HepG2 (cell line): ENCODE data around the gene DOCK4. TPM values are rescaled to one million over a fixed set of nuclear protein-coding genes. Genes with fewer than 3 reads are reported as not detected.

Experiments
- ATAC-seq: fragments of 200-7000 bp; cut with Tn5 transposase; 3 replicates; pipeline ENCODE4 v1.9.1; 2020; ENCODE audit warnings: mild to moderate bottlenecking, moderate library complexity
- BruUV-seq: library from RNA; stranded (reverse); fragments of 400-500 nt; replicated peaks from 2 replicates; lab custom pipeline; 2021; lab: Mats Ljungman, UMichigan
- CTCF ChIA-PET: fragments of 300-600 bp; formaldehyde crosslinking; extraction: SDS; loops from one replicate; lab custom pipeline; 2021; ENCODE audit warnings: low total read pairs, inconsistent platforms, low intra/inter-chr PET ratio; lab: Yijun Ruan, JAX
- POLR2A ChIA-PET: fragments of 350-600 bp; sonication (Branson Sonifier 250); formaldehyde crosslinking; loops from one replicate; lab custom pipeline; 2020; ENCODE audit warnings: antibody characterized with exemption, inconsistent platforms; lab: Yijun Ruan, JAX
- DNase-seq: peaks from one replicate; pipeline ENCODE4 v3.0.0-alpha.2; 2015; ENCODE audit warnings: low spot score
- FAIRE-seq: peaks from 3 replicates; lab custom pipeline; 2011; peaks lifted over from hg19 to GRCh38; lab: Jason Lieb, UNC
- H2AFZ ChIP-seq: one replicate; pipeline ENCODE4 v1.6.1; 2011; ENCODE audit warnings: low read length, inconsistent platforms
- H3K27ac ChIP-seq: fragments of 300-600 bp; 3 replicates; pipeline ENCODE4 v1.8.0; 2011; ENCODE audit warnings: mixed run types, mild to moderate bottlenecking, mixed read lengths, low read length, inconsistent platforms; ENCODE audit not compliant: insufficient read depth; ENCODE audit errors: extremely low read length
- H3K27me3 ChIP-seq, 2 experiments: fragments of 200-600 bp in 1 of 2; 2 replicates in 1 of 2; 3 replicates in 1 of 2; pipeline versions ENCODE4 v1.6.0 to v1.8.0; 2011; ENCODE audit warnings: low read length in 2 of 2, mild to moderate bottlenecking in 2 of 2, moderate library complexity in 2 of 2, inconsistent platforms in 1 of 2; ENCODE audit not compliant: insufficient read depth in 2 of 2, control insufficient read depth in 1 of 2
- H3K36me3 ChIP-seq, 2 experiments: fragments of 200-600 bp in 1 of 2; replicated peaks in 1 of 2; 2 replicates in 1 of 2; 3 replicates in 1 of 2; pipeline versions ENCODE4 v1.5.1 to v1.8.0; 2011; ENCODE audit warnings: low read length in 2 of 2, inconsistent platforms in 1 of 2; ENCODE audit not compliant: insufficient read depth in 2 of 2, control insufficient read depth in 1 of 2
- H3K4me1 ChIP-seq: 2 replicates; pipeline ENCODE4 v1.5.1; 2012; ENCODE audit warnings: low read length, inconsistent platforms; ENCODE audit not compliant: insufficient read depth
- H3K4me2 ChIP-seq: 2 replicates; pipeline ENCODE4 v1.6.0; 2011; ENCODE audit warnings: low read depth, low read length, inconsistent platforms
- H3K4me3 ChIP-seq, 3 experiments: fragments of 200-600 bp in 1 of 3; sonication (generic), shearing (Covaris generic) in 1 of 3; replicated peaks in 1 of 3; 2 replicates each; pipeline ENCODE4 v1.5.1; 2011 to 2016; ENCODE audit warnings: low read length in 3 of 3, inconsistent platforms in 2 of 3, low read depth in 2 of 3, mild to moderate bottlenecking in 2 of 3, control low read depth in 1 of 3, mixed read lengths in 1 of 3; ENCODE audit not compliant: insufficient read depth in 1 of 3
- H3K79me2 ChIP-seq: one replicate; pipeline ENCODE4 v1.6.1; 2011; ENCODE audit warnings: low read length, inconsistent platforms; ENCODE audit not compliant: insufficient read depth
- H3K9ac ChIP-seq: 2 replicates; pipeline ENCODE4 v1.6.0; 2011; ENCODE audit warnings: mild to moderate bottlenecking, low read depth, low read length, inconsistent platforms; ENCODE audit not compliant: insufficient read depth
- H3K9me3 ChIP-seq: 2 replicates; pipeline ENCODE4 v1.5.1; 2012; ENCODE audit warnings: mild to moderate bottlenecking, low read length
- H4K20me1 ChIP-seq: 2 replicates; pipeline ENCODE4 v1.6.0; 2011; ENCODE audit warnings: inconsistent platforms, mild to moderate bottlenecking, low read length, moderate library complexity; ENCODE audit not compliant: insufficient read depth
- AFF4 ChIP-seq: sonication (generic); formaldehyde crosslinking; IDR thresholded peaks from 2 replicates; pipeline ENCODE4 v1.4.0; 2020; ENCODE audit warnings: missing genetic modification reagents
- ELF3 ChIP-seq: IDR thresholded peaks from 2 replicates; pipeline ENCODE4 v1.6.1; 2016; ENCODE audit warnings: missing genetic modification reagents, missing compliant biosample characterization
- FOXM1 ChIP-seq: sonication (generic); formaldehyde crosslinking; IDR thresholded peaks from 2 replicates; pipeline ENCODE4 v1.5.0; 2020; ENCODE audit warnings: missing genetic modification reagents
- HNF4A ChIP-seq: sonication (generic); formaldehyde crosslinking; IDR thresholded peaks from 2 replicates; pipeline ENCODE4 v1.4.0; 2020; ENCODE audit warnings: missing genetic modification reagents
- SRSF9 ChIP-seq: fragments of 200-400 bp; formaldehyde crosslinking; IDR thresholded peaks from 2 replicates; pipeline ENCODE4 v1.6.1; 2018; ENCODE audit warnings: borderline replicate concordance, mild to moderate bottlenecking, low read depth, low read length; ENCODE audit not compliant: insufficient read depth, poor library complexity, severe bottlenecking
- STAG1 ChIP-seq: sonication (generic); formaldehyde crosslinking; IDR thresholded peaks from 2 replicates; pipeline ENCODE4 v1.4.0; 2020; ENCODE audit warnings: missing genetic modification reagents
- TAF15 ChIP-seq: fragments of 200-400 bp; formaldehyde crosslinking; IDR thresholded peaks from one replicate; pipeline ENCODE4 v1.6.1; 2018; ENCODE audit warnings: mild to moderate bottlenecking, low read depth, low read length; ENCODE audit not compliant: poor library complexity, severe bottlenecking
- TBX2 ChIP-seq: sonication (generic); formaldehyde crosslinking; IDR thresholded peaks from 2 replicates; pipeline ENCODE4 v1.5.0; 2020; ENCODE audit warnings: missing genetic modification reagents, mild to moderate bottlenecking, borderline replicate concordance
- ZBTB21 ChIP-seq: sonication (generic); formaldehyde crosslinking; IDR thresholded peaks from 2 replicates; pipeline ENCODE4 v1.4.0; 2020; ENCODE audit warnings: missing genetic modification reagents
- ZFX ChIP-seq: sonication (generic); formaldehyde crosslinking; IDR thresholded peaks from 2 replicates; pipeline ENCODE4 v1.4.0; 2020; ENCODE audit warnings: mild to moderate bottlenecking, low read depth, missing genetic modification reagents, moderate library complexity
- ZFYVE20 ChIP-seq: sonication (generic); formaldehyde crosslinking; IDR thresholded peaks from 2 replicates; pipeline ENCODE4 v1.8.0; 2023; ENCODE audit warnings: low read depth, mild to moderate bottlenecking, moderate library complexity, missing genetic modification reagents, borderline replicate concordance
- ZNF160 ChIP-seq: sonication (generic); formaldehyde crosslinking; IDR thresholded peaks from 2 replicates; pipeline ENCODE4 v1.8.0; 2022; ENCODE audit warnings: mild to moderate bottlenecking, inconsistent platforms, missing genetic modification reagents
- ZNF512B ChIP-seq: sonication (generic); formaldehyde crosslinking; IDR thresholded peaks from 2 replicates; pipeline ENCODE4 v1.5.1; 2020; ENCODE audit warnings: missing genetic modification reagents, mild to moderate bottlenecking, borderline replicate concordance
- ZNF614 ChIP-seq: IDR thresholded peaks from 2 replicates; pipeline ENCODE4 v1.6.1; 2018; ENCODE audit warnings: missing biosample characterization, missing genetic modification reagents, inconsistent platforms, borderline replicate concordance
- ZNF644 ChIP-seq: IDR thresholded peaks from 2 replicates; pipeline ENCODE4 v1.6.1; 2016; ENCODE audit warnings: low read depth
- ZNF773 ChIP-seq: sonication (generic); formaldehyde crosslinking; IDR thresholded peaks from 2 replicates; pipeline ENCODE4 v1.4.0; 2020; ENCODE audit warnings: missing genetic modification reagents, borderline replicate concordance
- WGBS: methylation state at CpG from one replicate; pipeline ENCODE4 v1.1.6; 2017; ENCODE audit warnings: low lambda C conversion rate; 5-methylcytosine and 5-hydroxymethylcytosine counted together
- in situ Hi-C: cut with HindIII; loops from 2 replicates; pipeline ENCODE4 v1.10.0; 2017; ENCODE audit warnings: low pct_unique_long_range_greater_than_20kb; ENCODE audit not compliant: extremely low pct_ligation_motif_present
- intact Hi-C: fragments of 100-400 bp; cut with micrococcal nuclease; formaldehyde crosslinking; loops from one replicate; pipeline ENCODE4 v1.10.0; 2022; ENCODE audit not compliant: unreplicated experiment
- polyA plus RNA-seq, 8 experiments: library from polyadenylated mRNA; depleted of rRNA in 3 of 8; stranded (reverse) in 7 of 8; unstranded in 1 of 8; fragments of >200 nt; fragmentation: Illumina TruSeq in 4 of 8; extraction: Trizol in 4 of 8; gene quantifications; 2 replicates each; pipeline versions ENCODE4 v1.2.1 to v1.2.3, GENCODE V29; 2011 to 2016; ENCODE audit warnings: low read depth in 4 of 8, missing spikeins in 1 of 8, mixed read lengths in 1 of 8; ENCODE audit not compliant: insufficient read depth in 1 of 8
- total RNA-seq, 5 experiments: library from RNA; depleted of rRNA; stranded (reverse); fragments of >200 nt; fragmentation: Illumina TruSeq; extraction: Trizol; gene quantifications; 2 replicates each; pipeline ENCODE4 v1.2.3, GENCODE V29; 2016; ENCODE audit warnings: low read depth in 1 of 5

Gene DOCK4
- total and polyA plus RNA-seq, 2 of the 13 experiments (the other 11 are each of a cell fraction or from before 2014, with no cell fraction given), result 13.5 to 17.4 TPM

GRCh38 chr7:112014347-112014746, 191.9 kb downstream of the DOCK4 start (continued):
- TF ChIP-seq ZNF614 (CRISPR knock-in tag), result no peak
- no peak for TF ChIP-seq STAG1 (CRISPR knock-in tag)
- no peak for TF ChIP-seq TBX2

GRCh38 chr7:112013274-112013673, 192.9 kb downstream of the DOCK4 start:
- no TSS peak for BruUV-seq
- Histone ChIP-seq H3K36me3 (no peaks in the 10 kb centered on the region), H3K9me3 (no peaks in the 10 kb centered on the region), H2AFZ (no peak overlapping the region), H3K9ac (no peak overlapping the region), H4K20me1 (no peaks in the 10 kb centered on the region), H3K27me3 (no peaks in the 10 kb centered on the region), H3K27ac (no peak overlapping the region), H3K79me2 (peaks cover 9% of the 10 kb centered on the region), H3K4me2 (no peak overlapping the region), H3K4me3 (no peak overlapping the region), H3K4me1 (peaks cover 10% of the 10 kb centered on the region)
- DNase-seq, result peak; percentile 5
- intact Hi-C loops (no loop called here), in situ Hi-C loops (no loop called here)
- WGBS, result 72% methylated on average over 5 of the region's 5 CpGs
- no peak for ATAC-seq
- POLR2A ChIA-PET, result no interaction called here
- no peak for FAIRE-seq
- CTCF ChIA-PET, result no interaction called here
- no peak for TF ChIP-seq SRSF9
- no peak for TF ChIP-seq ZNF773
- 0 out of 2 replicates have a peak, but pooled peaks have one; percentile 5 for TF ChIP-seq HNF4A (CRISPR knock-in tag)
- TF ChIP-seq ZFYVE20, result no peak
- TF ChIP-seq ZBTB21 (CRISPR knock-in tag), result no peak
- no peak for TF ChIP-seq ELF3 (CRISPR knock-in tag)
- TF ChIP-seq AFF4 (CRISPR knock-in tag), result no peak
- TF ChIP-seq TAF15, result no peak
- no peak for TF ChIP-seq FOXM1 (CRISPR knock-in tag)
- no peak for TF ChIP-seq ZNF160
- 0 out of 2 replicates have a peak, but pooled peaks have one; percentile 12 for TF ChIP-seq ZNF644 (CRISPR knock-in tag)
- no peak for TF ChIP-seq ZFX (CRISPR knock-in tag)
- TF ChIP-seq ZNF512B, result no peak
